ENCODE data around the gene SOS2. TPM values are rescaled to one million over a fixed set of nuclear protein-coding genes. Genes with fewer than 3 reads are reported as not detected.

SOS2 gene
- total RNA-seq, result 11.5 and 16.9 TPM in 2 replicates

DNA sequence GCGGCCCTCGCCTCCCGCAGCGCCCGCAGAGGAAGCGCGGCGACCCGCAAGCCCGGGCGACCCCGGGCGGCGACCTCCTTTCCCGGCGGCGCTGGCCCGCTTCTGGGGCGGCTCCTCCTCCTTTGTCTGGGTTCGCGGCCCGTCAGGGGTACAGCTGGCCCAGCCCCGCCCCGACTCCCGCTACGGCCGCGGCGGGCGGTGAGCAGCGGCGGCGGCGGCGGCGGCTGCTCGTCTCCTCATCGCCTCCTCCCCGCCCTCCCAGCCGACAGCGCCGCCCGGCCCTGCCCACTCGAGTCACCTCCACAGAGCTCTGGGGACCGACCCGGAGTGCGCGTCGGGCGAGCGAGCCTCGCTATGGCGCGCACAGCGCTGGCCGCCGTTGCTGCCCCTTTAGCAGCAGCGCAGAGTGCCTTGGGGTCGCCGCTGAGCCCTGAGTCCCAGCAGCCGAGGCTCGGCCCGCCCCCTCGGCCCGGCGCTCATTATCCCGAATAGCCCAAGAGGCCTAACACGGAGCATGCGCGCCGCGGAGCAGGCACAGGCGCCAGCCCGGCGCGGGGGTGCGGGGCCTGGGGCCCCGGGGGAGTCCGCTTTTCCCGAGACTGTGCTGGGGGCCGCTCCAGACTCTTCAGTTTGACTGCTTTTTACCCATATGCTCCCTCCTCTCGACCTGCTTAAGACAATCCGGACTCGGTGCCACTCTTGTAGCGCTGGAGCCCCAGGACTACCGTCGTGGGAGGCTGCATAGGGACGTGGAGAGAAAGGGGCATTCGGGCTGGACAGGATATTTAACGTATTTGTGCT lies at the start of gene SOS2:
Gene SOS2, minus strand, starts transcription at position 104 of the 801 bp plus-strand sequence. CDS start 295 bp downstream, outside the sequence.

GRCh38 chr14:50116181-50116956 lies 115.0 kb downstream of the SOS2 start, which contains the start of gene VCPKMT:
TSS of gene VCPKMT (minus strand) at chr14:50116572. CDS start at chr14:50116552, 20 bp downstream.

Other genes with a start within 250 kb of the SOS2 start
- 2.7 and 3.2 TPM in 2 replicates for gene VCPKMT, start 115.0 kb downstream of the SOS2 start, total RNA-seq
- 2.9 and 8.4 TPM in 2 replicates for gene L2HGDH, start 80.7 kb upstream of the SOS2 start, total RNA-seq
- gene DMAC2L, start 80.7 kb upstream of the SOS2 start, total RNA-seq, result 10.1 and 10.7 TPM in 2 replicates
- 1.2 and 4.0 TPM in 2 replicates for gene CDKL1, start 165.3 kb upstream of the SOS2 start, total RNA-seq

Measured in hair follicular keratinocyte (primary cell).